Urinary bladder (tissue), 4 donors: Measurements from ENCODE around the gene NHEJ1. TPM values are rescaled to one million over a fixed set of nuclear protein-coding genes. Genes with fewer than 3 reads are reported as not detected.

Experiments used
- DNase-seq: peaks from one replicate; pipeline ENCODE4 v3.0.0-alpha.2; 2015; ENCODE audit errors: extremely low spot score
- H3K27ac ChIP-seq: one replicate; pipeline ENCODE4 v1.5.1; 2013; ENCODE audit warnings: low read depth, mild to moderate bottlenecking, moderate library complexity
- H3K36me3 ChIP-seq: one replicate; pipeline ENCODE4 v1.6.1; 2013; ENCODE audit warnings: mild to moderate bottlenecking, moderate library complexity; ENCODE audit not compliant: insufficient read depth
- H3K4me1 ChIP-seq: one replicate; pipeline ENCODE4 v1.6.1; 2013; ENCODE audit warnings: mild to moderate bottlenecking, moderate library complexity; ENCODE audit not compliant: insufficient read depth
- H3K4me3 ChIP-seq: one replicate; pipeline ENCODE4 v1.5.1; 2013; ENCODE audit warnings: low read depth, low read length
- WGBS: extraction: QIAGEN DNeasy Blood & Tissue Kit; methylation state at CpG from one replicate; pipeline ENCODE4 v1.1.7; 2013; 5-methylcytosine and 5-hydroxymethylcytosine counted together
- polyA plus RNA-seq: library from polyadenylated mRNA; stranded (reverse); fragments of 200-250 nt; gene quantifications from one replicate; pipeline ENCODE4 v1.2.3, GENCODE V29; 2013
- total RNA-seq: library from RNA; depleted of rRNA; stranded (reverse); fragments of >200 nt; gene quantifications from one replicate; pipeline ENCODE4 v1.2.3, GENCODE V29; 2014
- donor health status: healthy with polysubstance abuse.
- donor health status: healthy.

The NHEJ1 gene
- total and polyA plus RNA-seq, 2 donors = 13.3 to 17.6 TPM

- H3K4me1 ChIP-seq = no peaks in the 10 kb centered on the region
- DNase-seq = no peak
- H3K36me3 ChIP-seq = no peaks in the 10 kb centered on the region
- 96% methylated on average over 4 of the region's 4 CpGs for WGBS
- H3K27ac ChIP-seq = no peak overlapping the region
- no peak overlapping the region for H3K4me3 ChIP-seq
Measured at GRCh38 chr2:219089330-219089729, 71.3 kb downstream of the NHEJ1 start.

GRCh38 chr2:219087848-219088247 is 72.8 kb downstream of the NHEJ1 start:
- Histone ChIP-seq H3K4me3 (no peak overlapping the region), H3K27ac (no peak overlapping the region), H3K36me3 (no peaks in the 10 kb centered on the region), H3K4me1 (no peaks in the 10 kb centered on the region)
- 97% methylated on average over 1 of the region's 1 CpG for WGBS
- DNase-seq = no peak

GRCh38 chr2:219087361-219087760 is 73.3 kb downstream of the NHEJ1 start:
- Histone ChIP-seq H3K4me3 (no peak overlapping the region), H3K4me1 (no peaks in the 10 kb centered on the region), H3K36me3 (no peaks in the 10 kb centered on the region), H3K27ac (no peak overlapping the region)
- WGBS = 81% methylated on average over 5 of the region's 5 CpGs
- no peak for DNase-seq

- no peaks in the 10 kb centered on the region for H3K4me1 ChIP-seq
- DNase-seq = no peak
- no peak overlapping the region for H3K4me3 ChIP-seq
- H3K36me3 ChIP-seq = no peaks in the 10 kb centered on the region
- H3K27ac ChIP-seq = no peak overlapping the region
Measured at GRCh38 chr2:219086196-219086595, 74.4 kb downstream of the NHEJ1 start.

- no peaks in the 10 kb centered on the region for H3K36me3 ChIP-seq
- no peaks in the 10 kb centered on the region for H3K4me1 ChIP-seq
- H3K4me3 ChIP-seq = no peak overlapping the region
- no peak for DNase-seq
- no peak overlapping the region for H3K27ac ChIP-seq
Measured at GRCh38 chr2:219084791-219085190, 75.8 kb downstream of the NHEJ1 start.

- 59% methylated on average over 5 of the region's 5 CpGs for WGBS
- no peaks in the 10 kb centered on the region for H3K4me1 ChIP-seq
- no peaks in the 10 kb centered on the region for H3K36me3 ChIP-seq
- no peak for DNase-seq
- no peak overlapping the region for H3K4me3 ChIP-seq
- H3K27ac ChIP-seq = no peak overlapping the region
Measured at GRCh38 chr2:219082332-219082958, 78.2 kb downstream of the NHEJ1 start.

- Histone ChIP-seq H3K36me3 (no peaks in the 10 kb centered on the region), H3K4me1 (no peaks in the 10 kb centered on the region), H3K4me3 (no peak overlapping the region), H3K27ac (no peak overlapping the region)
- no peak for DNase-seq
Measured at GRCh38 chr2:219081701-219082331, 78.8 kb downstream of the NHEJ1 start.

- Histone ChIP-seq H3K4me3 (no peak overlapping the region), H3K4me1 (no peaks in the 10 kb centered on the region), H3K36me3 (no peaks in the 10 kb centered on the region), H3K27ac (no peak overlapping the region)
- WGBS = 80% methylated on average over 7 of the region's 7 CpGs
- DNase-seq = no peak
Measured at GRCh38 chr2:219081096-219081495, 79.5 kb downstream of the NHEJ1 start.

GRCh38 chr2:219079417-219079816 is 81.2 kb downstream of the NHEJ1 start:
- H3K27ac ChIP-seq = no peak overlapping the region
- WGBS = 86% methylated on average over 2 of the region's 2 CpGs
- H3K4me3 ChIP-seq = no peak overlapping the region
- H3K4me1 ChIP-seq = no peaks in the 10 kb centered on the region
- no peaks in the 10 kb centered on the region for H3K36me3 ChIP-seq
- no peak for DNase-seq

- DNase-seq = no peak
- no peak overlapping the region for H3K4me3 ChIP-seq
- WGBS = 97% methylated on average over 4 of the region's 4 CpGs
- no peaks in the 10 kb centered on the region for H3K36me3 ChIP-seq
- no peak overlapping the region for H3K27ac ChIP-seq
- no peaks in the 10 kb centered on the region for H3K4me1 ChIP-seq
Measured at GRCh38 chr2:219078951-219079350, 81.7 kb downstream of the NHEJ1 start.

GRCh38 chr2:219078126-219078525 is 82.5 kb downstream of the NHEJ1 start:
- WGBS = 87% methylated on average over 3 of the region's 3 CpGs
- no peak for DNase-seq
- Histone ChIP-seq H3K36me3 (no peaks in the 10 kb centered on the region), H3K4me3 (no peak overlapping the region), H3K27ac (no peak overlapping the region), H3K4me1 (no peaks in the 10 kb centered on the region)

- H3K4me3 ChIP-seq = no peak overlapping the region
- no peak overlapping the region for H3K27ac ChIP-seq
- 97% methylated on average over 3 of the region's 3 CpGs for WGBS
- no peak for DNase-seq
- no peaks in the 10 kb centered on the region for H3K36me3 ChIP-seq
- no peaks in the 10 kb centered on the region for H3K4me1 ChIP-seq
Measured at GRCh38 chr2:219076253-219076652, 84.4 kb downstream of the NHEJ1 start.

GRCh38 chr2:219073413-219074129 is 87.0 kb downstream of the NHEJ1 start:
- no peaks in the 10 kb centered on the region for H3K4me1 ChIP-seq
- no peak overlapping the region for H3K27ac ChIP-seq
- 50% methylated on average over 14 of the region's 14 CpGs for WGBS
- H3K4me3 ChIP-seq = no peak overlapping the region
- peaks cover 2% of the 10 kb centered on the region for H3K36me3 ChIP-seq
- no peak for DNase-seq

- WGBS = 85% methylated on average over 9 of the region's 9 CpGs
- Histone ChIP-seq H3K4me1 (no peaks in the 10 kb centered on the region), H3K4me3 (no peak overlapping the region), H3K36me3 (peaks cover 2% of the 10 kb centered on the region), H3K27ac (no peak overlapping the region)
- DNase-seq = no peak
Measured at GRCh38 chr2:219072741-219073250, 87.8 kb downstream of the NHEJ1 start.
